Stimulated activated CD4-positive, alpha-beta T cell treated with anti-CD3 and anti-CD28 coated beads, Interleukin-12 subunit alpha, Interleukin-12 subunit beta, amount 100 ng/mL, for 48 hours (primary cell): ENCODE data around the gene C19orf47.

ENCODE experiments used
- DNase-seq, 3 donors: peaks; one replicate each; pipeline ENCODE4 v3.0.0-alpha.2; 2020; ENCODE audit warnings: low read depth in 2 of 3, low spot score in 1 of 3

The C19orf47 gene

GRCh38 chr19:40283414-40284250 is 64.6 kb downstream of the C19orf47 start:
- DNase-seq, result no peak

- DNase-seq, result no peak
Observed at GRCh38 chr19:40282920-40283319, 65.3 kb downstream of the C19orf47 start.

- no peak for DNase-seq
Observed at GRCh38 chr19:40282209-40282580, 66.0 kb downstream of the C19orf47 start.

GRCh38 chr19:40281381-40282208 is 66.6 kb downstream of the C19orf47 start:
- no peak for DNase-seq

GRCh38 chr19:40280608-40281221 is 67.5 kb downstream of the C19orf47 start:
- no peak for DNase-seq

- no peak for DNase-seq
Observed at GRCh38 chr19:40279761-40280607, 68.2 kb downstream of the C19orf47 start.

- no peak for DNase-seq
Observed at GRCh38 chr19:40279120-40279551, 69.1 kb downstream of the C19orf47 start.

- no peak for DNase-seq
Observed at GRCh38 chr19:40278361-40279035, 69.7 kb downstream of the C19orf47 start.

- no peak for DNase-seq
Observed at GRCh38 chr19:40277356-40278059, 70.7 kb downstream of the C19orf47 start.

- DNase-seq, result no peak
Observed at GRCh38 chr19:40274585-40275544, 73.3 kb downstream of the C19orf47 start.

- DNase-seq, result no peak
Observed at GRCh38 chr19:40273469-40274360, 74.5 kb downstream of the C19orf47 start.

GRCh38 chr19:40272261-40272660 is 75.9 kb downstream of the C19orf47 start:
- no peak for DNase-seq

GRCh38 chr19:40271706-40272105 is 76.5 kb downstream of the C19orf47 start:
- no peak for DNase-seq

GRCh38 chr19:40270362-40271089 is 77.7 kb downstream of the C19orf47 start:
- DNase-seq, result no peak
